HG03066 (cell line): Measurements from ENCODE around the gene EXOSC2.
"Not testable (repeated sequence)": the region's sequence is repeated elsewhere in the genome, so short reads cannot be mapped to it uniquely, and the experiment has no call there.

Experiments used
- ATAC-seq: cut with Tn5 transposase; IDR thresholded peaks from one replicate; pipeline ENCODE4 v1.9.1; 2021; ENCODE audit warnings: low read depth; ENCODE audit not compliant: unreplicated experiment

The EXOSC2 gene

DNA sequence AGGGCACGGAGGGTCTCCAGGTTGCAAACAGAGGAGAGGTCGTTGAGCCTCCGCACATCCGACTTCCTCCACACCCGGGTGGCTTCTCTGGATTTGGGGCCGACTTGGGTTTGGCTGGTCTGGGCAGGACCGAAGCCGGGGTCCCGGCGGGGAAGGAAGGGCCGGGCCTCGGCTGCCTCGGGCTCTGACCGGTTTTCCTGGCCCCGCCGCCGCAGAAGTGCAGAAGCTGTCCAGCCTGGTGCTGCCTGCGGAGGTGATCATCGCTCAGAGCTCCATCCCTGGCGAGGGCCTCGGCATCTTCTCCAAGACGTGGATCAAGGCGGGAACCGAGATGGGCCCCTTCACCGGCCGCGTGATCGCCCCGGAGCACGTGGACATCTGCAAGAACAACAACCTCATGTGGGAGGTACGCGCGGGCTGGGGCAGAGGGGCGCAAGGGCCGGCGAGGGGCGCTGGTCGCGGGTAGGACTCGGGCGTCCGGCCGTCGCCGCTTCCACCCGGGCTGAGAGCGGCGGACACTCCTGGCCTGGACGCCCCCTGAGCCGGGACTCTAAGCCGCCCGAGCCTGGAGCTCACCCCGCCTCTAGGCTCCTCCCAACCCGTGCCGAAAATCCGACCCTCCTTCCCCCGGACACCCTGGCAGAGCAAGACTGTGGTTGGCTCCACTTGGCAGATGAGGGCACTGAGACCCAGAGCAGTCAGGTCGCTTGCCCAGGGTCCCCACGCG, 27.0 kb upstream of the EXOSC2 start:
- no peak for ATAC-seq

DNA sequence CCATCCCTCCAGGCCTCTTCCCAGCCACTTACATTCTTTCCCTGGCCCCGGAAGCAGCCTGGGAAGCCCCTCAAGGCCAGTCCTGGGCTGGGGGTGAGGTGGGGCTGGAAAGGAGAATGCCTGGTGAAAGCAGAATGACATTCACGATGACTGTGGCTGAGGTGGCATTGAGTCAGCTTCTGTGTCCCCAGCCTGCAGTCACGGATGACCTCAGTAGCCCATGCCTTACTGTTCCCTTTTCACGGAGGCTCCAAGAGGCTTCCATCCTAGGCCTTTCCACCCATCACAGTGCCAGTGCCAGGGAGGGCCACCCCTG, 26.5 kb upstream of the EXOSC2 start:
- ATAC-seq: no peak

DNA sequence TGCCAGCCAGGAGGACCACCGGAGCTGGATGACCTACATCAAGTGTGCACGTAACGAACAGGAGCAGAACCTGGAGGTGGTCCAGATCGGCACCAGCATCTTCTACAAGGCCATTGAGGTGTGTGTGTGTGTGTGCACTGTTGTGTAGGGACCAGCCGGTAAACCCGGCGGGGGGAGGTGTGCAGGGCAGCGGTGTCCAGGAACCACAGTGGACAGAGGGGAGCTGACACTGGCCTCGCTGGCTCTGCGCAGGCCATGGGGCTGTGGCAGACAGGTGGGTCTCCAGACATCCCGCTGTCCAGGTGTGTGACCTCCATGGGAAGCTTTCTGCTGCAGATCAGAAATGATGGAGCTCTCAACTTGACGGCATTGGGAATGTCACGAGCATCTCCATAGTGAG, 25.4 kb upstream of the EXOSC2 start:
- no peak for ATAC-seq

DNA sequence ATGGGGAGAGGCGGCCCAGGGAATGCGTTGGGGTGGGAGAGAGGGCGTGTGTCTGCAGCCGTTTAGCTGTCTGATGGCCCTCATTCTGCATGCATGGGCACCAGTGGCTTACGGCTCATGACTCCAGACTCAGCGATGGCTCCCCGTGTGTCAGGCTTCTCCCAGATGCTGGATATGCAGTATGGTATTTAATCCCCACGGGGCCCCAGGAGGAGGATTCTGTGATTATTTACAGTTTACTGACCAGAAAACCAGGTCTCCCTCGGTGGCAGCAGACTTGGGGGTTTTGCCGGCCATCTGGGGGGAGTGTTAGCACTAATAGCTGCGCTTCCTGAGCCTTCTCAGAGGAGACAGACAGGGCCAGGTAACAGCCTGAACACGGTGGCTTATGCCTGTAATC, 24.9 kb upstream of the EXOSC2 start:
- no peak for ATAC-seq

DNA sequence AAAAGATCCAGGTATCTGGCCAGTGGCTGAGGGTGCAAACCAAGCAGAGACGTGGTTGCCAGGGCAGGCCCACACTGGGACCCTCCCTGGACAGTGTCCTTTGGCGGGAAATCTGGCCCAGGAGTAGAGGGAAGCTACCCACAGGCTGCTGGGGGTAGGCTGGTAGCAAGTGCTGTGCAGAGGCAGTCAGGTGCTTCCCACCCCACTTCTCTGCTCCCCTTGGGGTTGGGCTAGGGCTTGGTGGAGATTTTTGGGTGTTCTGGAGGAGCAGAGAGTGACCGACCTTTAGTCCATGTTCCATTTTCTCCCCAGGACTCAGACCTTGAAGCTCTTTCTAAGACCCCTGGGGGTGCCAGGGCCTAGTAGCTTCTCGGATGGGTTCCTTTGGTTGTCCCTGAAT, 23.6 kb upstream of the EXOSC2 start:
- ATAC-seq: no peak

DNA sequence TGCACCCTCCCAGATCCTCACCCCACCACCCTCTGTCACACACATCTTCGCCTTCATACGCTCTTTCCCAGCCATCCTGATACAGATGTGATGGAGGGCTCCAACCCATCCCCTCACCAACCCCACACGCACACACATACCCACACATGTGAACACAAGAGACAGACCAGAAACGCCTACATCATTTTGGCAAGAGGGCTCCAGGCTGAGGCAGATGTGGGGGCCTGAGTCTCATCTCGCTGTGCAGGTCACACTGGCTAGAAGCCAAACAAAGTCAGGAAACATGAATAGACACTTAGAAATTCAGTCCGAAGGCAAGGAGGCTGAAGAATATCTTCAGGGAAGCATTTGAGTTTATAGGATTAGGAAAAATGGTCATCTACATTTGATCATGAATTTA, 22.9 kb upstream of the EXOSC2 start:
- ATAC-seq: no peak

DNA sequence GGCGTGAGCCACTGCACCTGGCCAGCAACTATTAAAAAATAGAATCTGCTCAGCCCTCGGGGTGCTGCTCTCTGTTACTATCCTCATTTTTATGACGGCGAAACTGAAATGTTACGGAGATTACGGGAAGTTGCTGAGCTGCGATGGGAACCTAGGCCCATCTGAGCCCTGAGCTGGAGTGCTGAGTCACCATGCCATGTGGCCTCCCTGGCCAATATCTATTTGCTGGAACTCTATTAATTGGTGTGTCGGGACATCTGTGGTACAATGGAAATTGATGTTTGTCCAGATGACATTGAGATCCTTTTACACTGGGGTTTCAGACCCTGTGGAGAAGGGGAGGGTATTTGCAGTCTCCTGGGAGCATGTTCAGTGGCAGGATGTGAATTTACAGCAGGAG, 21.1 kb upstream of the EXOSC2 start:
- no peak for ATAC-seq

DNA sequence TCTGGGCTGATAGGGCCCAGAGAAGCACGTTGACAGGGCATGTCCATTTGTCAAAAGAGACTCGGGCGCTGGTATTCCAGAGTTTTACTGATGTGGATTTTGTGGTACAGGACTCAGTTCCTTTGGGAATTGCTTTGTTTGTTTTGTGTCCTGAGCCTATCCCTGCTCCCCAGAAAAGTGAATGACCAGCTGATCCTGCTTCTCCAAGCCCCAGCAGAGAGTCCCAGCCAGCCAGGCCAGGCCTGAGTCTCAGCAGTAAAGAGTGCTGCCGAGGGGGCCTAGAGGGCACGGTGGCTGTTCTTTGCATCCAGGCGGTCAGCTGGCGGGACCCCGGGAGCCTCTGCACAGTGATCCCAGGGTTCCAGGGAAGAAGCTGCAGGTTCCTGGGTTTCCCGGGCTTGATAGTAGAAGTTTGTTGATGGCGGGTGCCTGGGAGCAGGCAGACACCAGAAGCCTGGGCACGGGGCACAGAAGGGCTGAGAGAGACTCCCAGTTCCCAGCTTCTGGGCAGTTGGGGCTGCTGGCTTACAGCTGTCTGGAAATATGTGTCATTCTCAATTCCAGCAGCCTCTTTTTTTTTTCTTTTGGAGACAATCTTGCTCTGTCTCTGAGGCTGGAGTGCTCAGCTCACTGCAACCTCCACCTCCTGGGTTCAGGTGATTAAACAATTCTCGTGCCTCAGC, 20.5 kb upstream of the EXOSC2 start:
- ATAC-seq: no peak

DNA sequence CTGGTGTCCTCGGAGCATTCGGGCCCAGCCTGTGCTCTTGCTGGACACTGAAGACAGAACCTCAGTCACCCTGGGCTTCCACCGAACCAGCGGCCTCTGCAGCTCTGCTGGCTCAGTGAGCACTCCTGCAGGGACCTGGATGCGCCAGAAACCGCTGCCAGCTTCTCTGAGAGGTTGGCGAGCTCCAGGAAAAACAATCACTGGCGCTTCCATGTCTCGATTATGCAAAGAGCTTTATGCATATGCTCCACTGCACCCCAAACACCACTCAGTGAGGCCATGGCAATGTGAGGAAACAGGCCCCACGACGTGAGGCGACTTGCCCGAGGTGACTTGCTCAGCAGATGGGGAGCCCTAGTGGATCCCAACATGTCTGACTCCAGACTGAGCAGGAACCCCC, 18.2 kb upstream of the EXOSC2 start:
- no peak for ATAC-seq

DNA sequence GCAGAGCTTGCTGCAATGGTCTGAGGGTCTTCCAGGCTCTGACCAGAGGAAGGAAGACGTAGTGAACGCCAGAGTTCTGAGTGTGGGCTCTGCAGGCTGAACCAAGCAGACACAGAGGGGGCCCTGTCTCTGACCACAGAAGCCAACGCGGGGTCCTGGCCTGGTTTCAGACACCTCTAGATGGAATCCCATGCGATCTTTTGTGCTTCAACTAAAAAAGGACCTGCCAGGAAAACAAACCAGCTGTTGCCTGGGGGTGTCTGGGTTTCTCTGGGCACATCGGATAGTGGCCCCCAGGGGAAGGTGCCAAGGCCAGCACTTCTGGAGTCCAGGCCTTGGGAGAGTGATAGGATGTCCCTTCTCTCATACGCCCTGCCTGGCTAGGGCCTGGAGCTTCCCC, 16.3 kb upstream of the EXOSC2 start:
- no peak for ATAC-seq

DNA sequence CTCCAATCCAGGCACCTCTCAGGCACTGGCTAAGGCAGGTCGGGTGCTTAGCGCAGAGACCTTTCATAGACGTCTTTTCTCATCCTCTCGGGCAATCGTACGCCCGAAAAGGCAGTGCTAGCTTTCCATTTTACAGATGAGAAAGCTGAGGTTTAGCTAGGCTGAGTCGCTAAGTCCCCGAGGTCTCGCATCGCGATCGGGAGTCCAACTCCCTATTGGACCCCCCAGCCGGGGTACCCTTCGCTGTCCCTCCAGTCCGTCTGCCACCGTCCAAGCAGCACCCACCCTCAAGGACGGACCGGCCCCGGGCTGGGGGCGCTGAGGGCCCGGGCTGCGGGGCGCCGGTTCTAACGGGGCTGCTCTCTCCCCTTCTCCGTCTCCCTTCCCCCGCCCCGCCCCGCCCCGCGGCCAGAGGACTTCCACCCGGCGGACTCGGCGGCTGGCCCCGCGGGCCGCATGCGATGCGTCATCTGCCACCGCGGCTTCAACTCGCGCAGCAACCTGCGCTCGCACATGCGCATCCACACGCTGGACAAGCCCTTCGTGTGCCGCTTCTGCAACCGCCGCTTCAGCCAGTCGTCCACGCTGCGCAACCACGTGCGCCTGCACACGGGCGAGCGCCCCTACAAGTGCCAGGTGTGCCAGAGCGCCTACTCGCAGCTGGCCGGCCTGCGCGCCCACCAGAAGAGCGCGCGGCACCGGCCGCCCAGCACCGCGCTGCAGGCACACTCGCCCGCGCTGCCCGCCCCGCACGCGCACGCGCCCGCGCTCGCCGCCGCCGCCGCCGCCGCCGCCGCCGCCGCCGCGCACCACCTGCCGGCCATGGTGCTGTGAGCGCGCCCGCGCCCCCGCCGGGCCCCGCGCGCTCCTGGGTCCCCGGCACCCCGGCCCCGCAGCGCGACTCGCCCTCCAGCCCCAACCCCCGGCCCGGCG, 12.5 kb upstream of the EXOSC2 start:
- ATAC-seq: no peak

DNA sequence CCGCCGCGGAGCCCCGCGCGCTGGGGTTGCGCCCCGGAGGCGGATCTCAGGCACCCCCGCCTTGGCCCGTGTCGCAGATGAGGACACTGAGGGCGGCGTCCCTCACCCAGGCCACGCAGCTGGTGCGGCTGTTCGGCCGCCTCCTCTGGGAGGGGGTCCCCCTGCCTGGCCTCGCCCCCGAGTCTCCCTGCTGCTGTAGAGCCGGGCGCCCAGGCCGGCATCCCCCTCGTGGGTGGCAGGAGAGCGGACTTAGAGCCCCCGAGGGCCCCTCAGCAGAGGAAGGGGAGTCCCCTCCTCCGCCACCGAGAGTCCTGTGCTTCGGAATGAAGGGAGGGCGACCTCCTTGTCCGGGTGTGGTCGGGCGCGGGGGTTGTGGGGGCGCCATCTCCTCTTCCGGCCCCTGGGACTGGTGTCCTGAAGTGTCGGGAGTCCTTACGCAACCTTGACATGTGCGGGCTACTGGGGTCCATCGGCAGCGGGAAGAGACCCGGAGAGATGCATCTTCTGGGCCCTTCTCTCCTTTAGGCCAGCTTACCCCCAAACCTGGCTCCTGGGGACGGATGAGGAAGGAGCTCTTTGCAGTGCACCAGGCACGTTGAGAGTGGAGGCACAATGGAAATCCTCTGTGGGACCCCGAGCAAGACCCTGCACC, 11.7 kb upstream of the EXOSC2 start:
- ATAC-seq: no peak

DNA sequence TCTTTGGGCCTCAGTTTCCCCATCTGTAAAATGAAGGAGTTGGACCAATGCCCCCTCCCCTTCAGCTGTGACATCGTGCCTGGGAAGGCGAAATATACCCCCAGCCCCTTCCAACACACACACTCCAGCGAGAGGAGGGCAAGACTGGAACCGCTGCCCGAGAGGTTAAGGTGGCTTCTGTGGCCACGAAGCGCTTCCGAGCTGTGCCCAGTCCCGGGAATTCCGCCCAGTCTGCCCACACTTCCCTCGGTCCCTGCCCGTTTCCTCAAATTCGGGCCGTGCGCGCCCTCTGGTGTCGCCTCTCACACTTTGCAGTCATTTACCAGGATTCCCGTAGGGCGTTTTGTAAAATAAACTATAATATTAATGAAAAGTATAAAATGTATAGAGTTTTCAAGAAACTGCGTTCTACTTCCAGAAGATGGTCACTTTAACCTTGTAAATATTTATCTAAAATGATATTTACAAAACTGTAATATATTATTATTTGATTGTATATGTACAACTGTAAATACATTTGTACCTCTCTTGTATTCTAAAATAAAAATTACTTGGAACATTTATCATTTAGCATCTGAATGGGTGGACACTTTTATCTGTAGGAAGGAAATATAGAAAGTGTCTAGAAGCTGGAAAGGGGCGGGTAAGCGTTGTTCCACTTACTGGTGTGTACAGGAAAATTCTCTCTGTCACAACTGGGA, 11.0 kb upstream of the EXOSC2 start:
- no peak for ATAC-seq

DNA sequence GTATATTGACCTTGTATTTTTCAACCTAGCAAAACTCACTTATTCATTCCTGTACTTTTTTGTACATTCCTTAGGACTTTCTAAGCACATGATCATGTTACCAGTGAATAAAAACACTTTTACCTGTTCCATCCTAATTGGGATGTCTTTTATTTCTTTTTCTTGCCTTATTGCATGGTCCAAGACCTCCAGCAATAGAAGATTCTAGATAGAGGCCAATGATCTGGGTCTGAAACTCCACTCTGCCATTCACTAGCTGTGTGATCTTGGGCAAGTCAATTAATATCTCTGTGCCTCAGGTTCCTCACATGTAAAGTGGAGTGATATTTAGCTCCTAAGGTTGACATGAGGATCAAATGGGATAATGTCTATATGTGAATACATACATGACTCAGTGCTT, 8.5 kb upstream of the EXOSC2 start:
- no peak for ATAC-seq

DNA sequence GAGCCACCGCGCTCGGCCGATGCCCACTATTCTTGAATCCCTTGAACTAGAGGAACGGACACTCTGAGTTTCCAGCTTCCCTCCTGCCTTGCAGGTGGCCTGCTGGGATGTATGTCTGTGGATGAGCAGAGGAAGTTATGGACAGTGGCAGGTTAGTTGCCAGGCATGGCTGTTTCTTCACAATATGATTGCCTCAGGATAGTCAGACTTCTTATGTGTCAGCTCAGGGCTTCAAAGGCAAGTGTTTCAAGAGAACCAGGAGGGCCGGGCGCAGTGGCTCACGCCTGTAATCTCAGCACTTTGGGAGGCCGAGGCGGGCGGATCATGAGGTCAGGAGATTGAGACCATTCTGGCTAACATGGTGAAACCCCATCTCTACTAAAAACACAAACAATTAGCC, 7.6 kb upstream of the EXOSC2 start:
- ATAC-seq: not testable (repeated sequence)

DNA sequence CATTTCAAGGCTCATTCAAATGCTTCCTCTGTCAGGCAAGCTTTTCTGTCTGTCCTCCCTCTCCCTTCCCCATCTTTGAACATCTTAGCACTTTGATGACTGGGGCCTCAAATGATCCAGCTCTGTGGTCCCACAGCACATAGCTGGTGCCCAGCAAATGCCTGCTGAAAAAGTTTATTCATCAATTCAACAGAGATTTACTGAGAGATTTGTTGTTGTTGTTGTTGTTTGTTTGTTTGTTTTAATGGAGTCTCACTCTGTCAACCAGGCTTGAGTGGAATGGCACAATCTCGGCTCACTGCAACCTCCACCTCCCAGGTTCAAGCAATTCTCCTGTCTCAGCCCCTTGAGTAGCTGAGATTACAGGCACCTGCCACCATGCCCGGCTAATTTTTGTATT, 6.0 kb upstream of the EXOSC2 start:
- ATAC-seq: no peak

DNA sequence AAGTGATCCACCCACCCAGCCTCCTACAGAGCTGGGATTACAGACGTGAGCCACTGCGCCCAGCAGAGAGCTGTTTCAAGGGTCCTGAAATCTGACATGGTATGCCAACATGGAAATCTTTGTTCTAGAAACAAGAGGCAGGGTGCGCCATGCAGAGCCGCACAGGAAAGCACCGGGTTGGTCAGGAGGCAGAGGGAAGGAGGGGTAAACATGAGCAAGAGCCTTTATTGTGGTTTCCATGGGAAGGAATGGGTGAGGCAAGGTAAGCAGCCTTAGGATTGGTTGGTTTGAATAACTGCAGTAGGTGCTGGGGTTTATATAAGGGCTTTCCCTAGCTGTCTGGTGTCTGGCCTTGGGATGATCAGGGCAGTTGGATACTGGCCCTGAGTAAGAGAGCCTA, 5.5 kb upstream of the EXOSC2 start:
- no peak for ATAC-seq

DNA sequence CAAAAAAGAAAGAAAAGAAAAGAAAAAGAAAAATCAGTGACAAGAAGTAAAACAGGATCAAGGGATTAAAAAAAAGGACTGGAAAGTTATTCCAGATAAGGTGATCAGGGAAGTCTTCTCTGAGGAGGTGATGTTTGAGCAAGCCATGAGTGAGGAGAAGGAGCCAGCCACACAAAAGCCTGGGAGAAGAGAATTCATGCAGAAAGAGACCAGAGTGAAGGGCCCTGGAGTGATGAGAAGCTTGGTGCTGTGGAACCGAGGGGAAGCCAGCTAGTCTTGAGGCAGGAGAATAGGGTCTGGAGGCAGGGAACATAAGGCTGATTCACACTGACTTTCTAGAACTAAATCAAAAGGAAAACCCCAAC, 4.0 kb upstream of the EXOSC2 start:
- no peak for ATAC-seq

DNA sequence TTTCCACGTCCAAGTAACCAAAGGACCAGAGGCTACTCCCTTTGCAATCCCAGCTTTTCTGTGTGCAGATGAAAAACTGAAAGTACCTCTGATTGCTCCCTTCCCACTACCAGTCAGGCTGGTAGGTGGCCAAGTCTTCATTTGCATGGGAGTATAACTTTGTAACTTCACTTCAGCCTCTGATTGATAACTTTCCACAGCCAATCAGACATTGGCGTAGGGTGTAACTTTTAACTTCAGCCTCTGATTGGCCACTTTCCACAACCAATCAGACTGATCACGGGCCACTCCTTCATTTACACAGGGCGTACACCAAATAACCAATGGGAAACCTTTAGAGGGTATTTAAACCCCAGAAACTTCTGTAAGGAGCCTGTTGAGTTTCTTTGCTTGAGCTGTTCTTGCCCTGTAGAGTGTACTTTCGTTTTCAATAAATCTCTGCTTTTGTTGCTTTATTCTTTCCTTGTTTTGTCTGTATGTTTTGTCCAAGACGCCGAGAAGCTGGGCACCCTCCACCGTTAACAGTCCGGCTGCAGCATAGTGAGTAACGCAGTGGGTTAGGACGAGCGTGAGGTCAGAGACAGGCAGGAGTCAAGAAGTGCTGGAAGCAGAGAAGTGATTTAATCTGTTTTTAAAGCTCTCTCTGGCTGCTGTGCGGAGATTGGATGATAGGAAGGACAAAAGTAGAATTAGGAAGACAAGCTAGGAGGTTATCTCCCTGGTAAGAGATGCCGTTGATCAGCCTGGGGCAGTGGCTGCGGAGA, 3.5 kb upstream of the EXOSC2 start:
- no peak for ATAC-seq

DNA sequence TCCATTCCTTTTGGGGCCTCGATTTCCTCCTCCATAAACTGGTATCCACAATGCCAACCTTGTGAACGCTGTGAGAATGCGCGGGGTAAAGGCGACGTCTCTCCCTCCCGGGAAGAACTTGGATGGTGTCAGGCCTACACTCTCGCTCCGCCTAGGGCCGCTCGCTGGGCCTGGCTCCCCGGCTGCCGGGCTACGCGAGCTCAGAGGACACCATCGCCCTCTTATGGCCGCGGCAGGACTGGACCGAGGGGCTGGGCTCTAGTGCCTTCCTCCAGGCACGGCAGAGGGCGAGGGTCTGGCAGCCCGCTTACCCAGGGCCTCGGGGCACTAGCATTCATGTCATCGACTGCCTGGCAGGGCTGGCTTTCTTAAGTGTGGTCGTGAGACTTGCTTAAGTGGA, 1.3 kb upstream of the EXOSC2 start:
- ATAC-seq: no peak
